HepG2 (cell line): ENCODE data around the gene CHST3. TPM values are rescaled to one million over a fixed set of nuclear protein-coding genes. Genes with fewer than 3 reads are reported as not detected.

Experiments used
- BRD4 ChIP-seq: sonication (generic); formaldehyde crosslinking; IDR thresholded peaks from 2 replicates; pipeline ENCODE4 v1.4.0; 2020; ENCODE audit warnings: missing genetic modification reagents
- CENPX ChIP-seq: sonication (generic); formaldehyde crosslinking; IDR thresholded peaks from 2 replicates; pipeline ENCODE4 v1.9.0; 2021; ENCODE audit warnings: mild to moderate bottlenecking, missing genetic modification reagents, moderate library complexity
- CREB3 ChIP-seq: sonication (generic); formaldehyde crosslinking; IDR thresholded peaks from 2 replicates; pipeline ENCODE4 v1.5.0; 2020; ENCODE audit warnings: missing genetic modification reagents
- FOXK2 ChIP-seq: fragments of 450-650 bp; IDR thresholded peaks from 2 replicates; pipeline ENCODE4 v1.6.1; 2016
- MYC ChIP-seq: sonication (generic); formaldehyde crosslinking; IDR thresholded peaks from 2 replicates; pipeline ENCODE4 v1.9.0; 2021; ENCODE audit warnings: missing genetic modification reagents, borderline replicate concordance
- NFKB2 ChIP-seq: sonication (generic); formaldehyde crosslinking; IDR thresholded peaks from 2 replicates; pipeline ENCODE4 v1.4.0; 2020; ENCODE audit warnings: missing genetic modification reagents, borderline replicate concordance
- RBFOX2 ChIP-seq: fragments of 200-400 bp; formaldehyde crosslinking; IDR thresholded peaks from 2 replicates; pipeline ENCODE4 v1.6.1; 2017; ENCODE audit warnings: low read depth, mild to moderate bottlenecking, low read length
- SALL1 ChIP-seq: sonication (generic); formaldehyde crosslinking; IDR thresholded peaks from 2 replicates; pipeline ENCODE4 v1.8.0; 2022; ENCODE audit warnings: mild to moderate bottlenecking, missing genetic modification reagents
- SRSF9 ChIP-seq: fragments of 200-400 bp; formaldehyde crosslinking; IDR thresholded peaks from 2 replicates; pipeline ENCODE4 v1.6.1; 2018; ENCODE audit warnings: borderline replicate concordance, mild to moderate bottlenecking, low read depth, low read length; ENCODE audit not compliant: insufficient read depth, poor library complexity, severe bottlenecking
- TEAD3 ChIP-seq: optimal IDR thresholded peaks from 2 replicates; pipeline ENCODE3; 2016; ENCODE audit warnings: borderline replicate concordance
- ZBED4 ChIP-seq: sonication (generic); formaldehyde crosslinking; IDR thresholded peaks from 2 replicates; pipeline ENCODE4 v1.4.0; 2020; ENCODE audit warnings: missing genetic modification reagents, borderline replicate concordance
- ZNF451 ChIP-seq: sonication (generic); formaldehyde crosslinking; IDR thresholded peaks from 2 replicates; pipeline ENCODE4 v1.5.0; 2020; ENCODE audit warnings: mild to moderate bottlenecking, missing genetic modification reagents
- polyA plus RNA-seq, 8 experiments: library from polyadenylated mRNA; depleted of rRNA in 3 of 8; stranded (reverse) in 7 of 8; unstranded in 1 of 8; fragments of >200 nt; fragmentation: Illumina TruSeq in 4 of 8; extraction: Trizol in 4 of 8; gene quantifications; 2 replicates each; pipeline versions ENCODE4 v1.2.1 to v1.2.3, GENCODE V29; 2011 to 2016; ENCODE audit warnings: low read depth in 4 of 8, missing spikeins in 1 of 8, mixed read lengths in 1 of 8; ENCODE audit not compliant: insufficient read depth in 1 of 8
- total RNA-seq, 5 experiments: library from RNA; depleted of rRNA; stranded (reverse); fragments of >200 nt; fragmentation: Illumina TruSeq; extraction: Trizol; gene quantifications; 2 replicates each; pipeline ENCODE4 v1.2.3, GENCODE V29; 2016; ENCODE audit warnings: low read depth in 1 of 5
- TF ChIP-seq, protein P1 (sequence below): sonication (generic); formaldehyde crosslinking; conservative IDR thresholded peaks from 2 replicates; pipeline ENCODE4 v1.4.0; 2020; ENCODE audit warnings: missing genetic modification reagents
- TF ChIP-seq, protein P2 (sequence below): sonication (generic); formaldehyde crosslinking; conservative IDR thresholded peaks from 2 replicates; pipeline ENCODE4 v1.4.0; 2020; ENCODE audit warnings: mild to moderate bottlenecking, missing genetic modification reagents, moderate library complexity
- TF ChIP-seq, protein P3 (sequence below): sonication (generic); IDR thresholded peaks from 2 replicates; pipeline ENCODE4 v1.6.1; 2016; ENCODE audit warnings: low read depth, borderline replicate concordance

Gene CHST3
- total and polyA plus RNA-seq, 2 of the 13 experiments (the other 11 are each of a cell fraction or from before 2014, with no cell fraction given), result 7.2 to 18.7 TPM

DNA sequence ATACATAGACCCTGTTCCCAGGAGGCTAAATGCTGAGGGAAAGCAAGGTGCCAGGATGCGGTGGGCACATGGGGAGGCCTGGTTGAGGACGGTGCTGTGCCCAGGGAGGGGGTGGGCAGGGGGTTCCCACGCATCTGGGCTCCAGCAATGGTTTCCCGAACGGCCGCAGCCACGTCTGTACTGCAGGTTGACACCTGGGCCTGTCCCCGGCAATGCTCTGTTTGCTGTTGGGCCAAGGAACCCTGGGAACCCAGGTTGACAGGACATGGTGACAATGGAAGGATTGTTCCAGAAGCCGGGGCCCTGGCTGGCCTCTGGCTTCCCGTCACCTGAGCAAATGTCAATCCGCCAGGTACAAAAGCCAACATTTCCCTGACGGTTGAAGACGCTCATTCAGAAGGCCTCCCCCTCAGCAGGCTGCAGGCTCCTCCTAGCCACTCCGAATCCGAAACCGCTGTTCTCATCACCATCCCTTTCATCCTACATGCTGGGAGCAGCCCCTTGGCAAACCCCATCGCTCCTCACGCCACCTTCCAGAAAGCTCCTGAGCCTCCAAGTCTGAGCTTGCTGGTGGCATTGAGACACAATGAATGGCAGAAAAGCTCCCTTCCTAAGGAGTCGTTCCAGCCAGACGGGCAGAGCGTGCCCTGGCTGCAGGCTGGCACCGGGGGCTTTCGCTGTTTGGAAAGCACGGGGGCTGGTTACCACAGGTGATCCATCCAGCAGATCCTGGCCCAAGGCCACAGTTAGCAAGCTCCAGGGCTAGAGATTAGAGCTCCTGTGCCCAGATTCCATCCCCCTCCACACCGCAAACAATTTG is 92.9 kb downstream of the CHST3 start (continued):
- TF ChIP-seq SALL1 (peak; percentile 68), CENPX (no peak), ZBED4 (0 out of 2 replicates have a peak, but pooled peaks have one; percentile 63), SRSF9 (no peak), RBFOX2 (peak; percentile 53), NFKB2 (CRISPR knock-in tag) (peak; percentile 90; the same call in 1 of the 2 replicates), ZNF451 (CRISPR knock-in tag) (0 out of 2 replicates have a peak, but pooled peaks have one; percentile 52), CREB3 (CRISPR knock-in tag) (peak; percentile 62; the same call in 1 of the 2 replicates), MYC (CRISPR knock-in tag) (peak; percentile 63; the same call in 1 of the 2 replicates), FOXK2 (no peak), BRD4 (CRISPR knock-in tag) (no peak; the same call in none of the 2 replicates), TEAD3 (CRISPR knock-in tag) (peak; percentile 48)
- TF ChIP-seq, protein P1, sequence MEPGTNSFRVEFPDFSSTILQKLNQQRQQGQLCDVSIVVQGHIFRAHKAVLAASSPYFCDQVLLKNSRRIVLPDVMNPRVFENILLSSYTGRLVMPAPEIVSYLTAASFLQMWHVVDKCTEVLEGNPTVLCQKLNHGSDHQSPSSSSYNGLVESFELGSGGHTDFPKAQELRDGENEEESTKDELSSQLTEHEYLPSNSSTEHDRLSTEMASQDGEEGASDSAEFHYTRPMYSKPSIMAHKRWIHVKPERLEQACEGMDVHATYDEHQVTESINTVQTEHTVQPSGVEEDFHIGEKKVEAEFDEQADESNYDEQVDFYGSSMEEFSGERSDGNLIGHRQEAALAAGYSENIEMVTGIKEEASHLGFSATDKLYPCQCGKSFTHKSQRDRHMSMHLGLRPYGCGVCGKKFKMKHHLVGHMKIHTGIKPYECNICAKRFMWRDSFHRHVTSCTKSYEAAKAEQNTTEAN (CRISPR knock-in tag), result peak; percentile 57; the same call in 1 of the 2 replicates
- TF ChIP-seq, protein P2, sequence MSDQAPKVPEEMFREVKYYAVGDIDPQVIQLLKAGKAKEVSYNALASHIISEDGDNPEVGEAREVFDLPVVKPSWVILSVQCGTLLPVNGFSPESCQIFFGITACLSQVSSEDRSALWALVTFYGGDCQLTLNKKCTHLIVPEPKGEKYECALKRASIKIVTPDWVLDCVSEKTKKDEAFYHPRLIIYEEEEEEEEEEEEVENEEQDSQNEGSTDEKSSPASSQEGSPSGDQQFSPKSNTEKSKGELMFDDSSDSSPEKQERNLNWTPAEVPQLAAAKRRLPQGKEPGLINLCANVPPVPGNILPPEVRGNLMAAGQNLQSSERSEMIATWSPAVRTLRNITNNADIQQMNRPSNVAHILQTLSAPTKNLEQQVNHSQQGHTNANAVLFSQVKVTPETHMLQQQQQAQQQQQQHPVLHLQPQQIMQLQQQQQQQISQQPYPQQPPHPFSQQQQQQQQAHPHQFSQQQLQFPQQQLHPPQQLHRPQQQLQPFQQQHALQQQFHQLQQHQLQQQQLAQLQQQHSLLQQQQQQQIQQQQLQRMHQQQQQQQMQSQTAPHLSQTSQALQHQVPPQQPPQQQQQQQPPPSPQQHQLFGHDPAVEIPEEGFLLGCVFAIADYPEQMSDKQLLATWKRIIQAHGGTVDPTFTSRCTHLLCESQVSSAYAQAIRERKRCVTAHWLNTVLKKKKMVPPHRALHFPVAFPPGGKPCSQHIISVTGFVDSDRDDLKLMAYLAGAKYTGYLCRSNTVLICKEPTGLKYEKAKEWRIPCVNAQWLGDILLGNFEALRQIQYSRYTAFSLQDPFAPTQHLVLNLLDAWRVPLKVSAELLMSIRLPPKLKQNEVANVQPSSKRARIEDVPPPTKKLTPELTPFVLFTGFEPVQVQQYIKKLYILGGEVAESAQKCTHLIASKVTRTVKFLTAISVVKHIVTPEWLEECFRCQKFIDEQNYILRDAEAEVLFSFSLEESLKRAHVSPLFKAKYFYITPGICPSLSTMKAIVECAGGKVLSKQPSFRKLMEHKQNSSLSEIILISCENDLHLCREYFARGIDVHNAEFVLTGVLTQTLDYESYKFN (CRISPR knock-in tag), result peak; percentile 72
- TF ChIP-seq, protein P3, sequence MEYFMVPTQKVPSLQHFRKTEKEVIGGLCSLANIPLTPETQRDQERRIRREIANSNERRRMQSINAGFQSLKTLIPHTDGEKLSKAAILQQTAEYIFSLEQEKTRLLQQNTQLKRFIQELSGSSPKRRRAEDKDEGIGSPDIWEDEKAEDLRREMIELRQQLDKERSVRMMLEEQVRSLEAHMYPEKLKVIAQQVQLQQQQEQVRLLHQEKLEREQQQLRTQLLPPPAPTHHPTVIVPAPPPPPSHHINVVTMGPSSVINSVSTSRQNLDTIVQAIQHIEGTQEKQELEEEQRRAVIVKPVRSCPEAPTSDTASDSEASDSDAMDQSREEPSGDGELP, result peak; percentile 58; the same call in 1 of the 2 replicates
